Naive thymus-derived CD8-positive, alpha-beta T cell (primary cell): ENCODE measurements around the gene WBP4. TPM values are rescaled to one million over a fixed set of nuclear protein-coding genes. Genes with fewer than 3 reads are reported as not detected.

ENCODE experiments used
- ATAC-seq, 2 donors: fragments of 150-1000 bp; cut with Tn5 transposase in 1 of 2; sonication (Bioruptor Pico), chemical (Tn5 transposase) in 1 of 2; 1 replicate in 1 of 2; 2 replicates in 1 of 2; pipeline ENCODE4 v1.10.0; 2021; ENCODE audit warnings: mild to moderate bottlenecking in 2 of 2, moderate library complexity in 2 of 2
- POLR2A ChIA-PET: fragments of 350-600 bp; sonication (Branson Sonifier 250); formaldehyde crosslinking; loops from one replicate; lab custom pipeline; 2021; ENCODE audit warnings: antibody characterized with exemption; lab: Charles Lee
- DNase-seq, 10 donors: peaks; one replicate each; pipeline versions ENCODE4 v3.0.0 to v3.0.0-alpha.2; 2020 to 2022
- H3K27ac Mint-ChIP-seq, 10 donors: one replicate each; pipeline ENCODE4 v1.8.0; 2020 to 2022; ENCODE audit warnings: mild to moderate bottlenecking in 10 of 10, mixed read lengths in 10 of 10, moderate library complexity in 4 of 10, inconsistent platforms in 1 of 10
- H3K27me3 Mint-ChIP-seq, 5 donors: one replicate each; pipeline ENCODE4 v1.8.0; 2021 to 2022; ENCODE audit warnings: mixed read lengths in 5 of 5
- H3K36me3 Mint-ChIP-seq, 3 donors: one replicate each; pipeline ENCODE4 v1.8.0; 2020 to 2022; ENCODE audit warnings: mixed read lengths in 3 of 3, mild to moderate bottlenecking in 2 of 3, inconsistent platforms in 1 of 3
- H3K4me1 Mint-ChIP-seq, 4 donors: one replicate each; pipeline ENCODE4 v1.8.0; 2021 to 2022; ENCODE audit warnings: mixed read lengths in 4 of 4
- H3K4me3 Mint-ChIP-seq, 10 donors: one replicate each; pipeline ENCODE4 v1.8.0; 2020 to 2022; ENCODE audit warnings: mild to moderate bottlenecking in 10 of 10, mixed read lengths in 10 of 10, moderate library complexity in 6 of 10, inconsistent platforms in 1 of 10
- H3K9me3 Mint-ChIP-seq, 9 donors: one replicate each; pipeline ENCODE4 v1.8.0; 2020 to 2022; ENCODE audit warnings: mixed read lengths in 9 of 9, mild to moderate bottlenecking in 3 of 9, inconsistent platforms in 1 of 9, moderate library complexity in 1 of 9
- polyA plus RNA-seq, 3 donors: library from polyadenylated mRNA; unstranded; fragments of 300-500 nt; fragmentation: Illumina TruSeq; gene quantifications; one replicate each; pipeline ENCODE4 v1.2.3, GENCODE V29; 2021
- total RNA-seq, 8 experiments: library from RNA in 2 of 8; stranded (reverse) in 2 of 8; gene quantifications; one replicate each; pipeline ENCODE4 v1.2.3 and lab custom pipeline; 2021 to 2026

WBP4 gene
- total RNA-seq (1 to 10 TPM; 8.8 to 9.0 TPM), polyA plus RNA-seq (1 to 10 TPM; 3.7 to 4.9 (median 3.9) TPM), total RNA-seq (lab: John Stamatoyannopoulos, UW) (13.5 to 32.9 (median 22.8) reads per million in 6 experiments)

GRCh38 chr13:41061075-41061913, at the start of gene WBP4:
TSS of gene WBP4 (plus strand) at chr13:41061509. CDS start at chr13:41061674, 165 bp downstream.
- H3K4me1 Mint-ChIP-seq, result peaks cover 20 to 66% (median 57%) of the 10 kb centered on the region in 4 donors
- ATAC-seq (peak; percentile 58 to 62), DNase-seq (peak; percentile 73 to 99 (median 86))
- peaks cover 0 to 13% (median 0%) of the 10 kb centered on the region in 5 donors for H3K27me3 Mint-ChIP-seq
- H3K36me3 Mint-ChIP-seq, result peaks cover 0 to 19% (median 7%) of the 10 kb centered on the region in 3 donors
- peak within 1 kb of the TSS; percentile 95 to 100 (median 100) for H3K4me3 Mint-ChIP-seq
- H3K27ac Mint-ChIP-seq, result peak within 1 kb of the TSS; percentile 98 to 100 (median 99)
- POLR2A ChIA-PET, result interaction anchor here (0.6 to 4.4 kb wide), 30 partner anchors 13 to 401 kb away, joined by 3 to 51 read pairs (median 4); partner anchors contain the start of genes ELF1, MTRF1, NAA16 and SLC25A15
- peaks cover 0 to 10% (median 0%) of the 10 kb centered on the region in 9 donors for H3K9me3 Mint-ChIP-seq

DNA sequence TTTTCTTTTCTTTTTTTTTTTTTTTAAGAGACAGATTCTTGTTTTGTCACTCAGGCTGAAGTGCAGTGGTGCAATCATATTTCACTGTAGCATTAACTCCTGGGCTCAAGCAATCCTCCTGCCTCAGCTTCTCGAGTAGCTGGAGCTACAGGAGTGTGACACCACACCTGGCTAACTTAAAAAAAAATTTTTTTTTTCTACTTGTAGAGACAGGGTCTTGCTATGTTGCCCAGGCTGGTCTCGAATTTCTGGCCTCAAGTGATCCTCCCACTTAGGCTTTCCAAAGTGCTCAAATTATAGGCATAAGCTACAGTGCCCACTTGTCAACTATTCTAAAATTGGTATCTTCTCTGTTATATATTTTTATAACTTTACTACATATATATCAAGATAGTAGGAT, 48.8 kb upstream of the WBP4 start:
- no peak for DNase-seq
- Mint-ChIP-seq H3K4me1 (peaks cover 26 to 83% (median 60%) of the 10 kb centered on the region in 4 donors), H3K36me3 (peaks cover 0 to 30% (median 9%) of the 10 kb centered on the region in 3 donors), H3K27ac (peak overlapping the region in 7 of 10 donors; percentile 41 to 86 (median 76)), H3K4me3 (peak overlapping the region in 6 of 10 donors; percentile 30 to 63 (median 40)), H3K27me3 (no peaks in the 10 kb centered on the region), H3K9me3 (no peaks in the 10 kb centered on the region)
- no peak for ATAC-seq
- POLR2A ChIA-PET, result interaction anchor here (0.6 to 4.3 kb wide), 8 partner anchors 8 to 91 kb away, joined by 3 to 17 read pairs (median 4); partner anchors contain the start of gene WBP4

DNA sequence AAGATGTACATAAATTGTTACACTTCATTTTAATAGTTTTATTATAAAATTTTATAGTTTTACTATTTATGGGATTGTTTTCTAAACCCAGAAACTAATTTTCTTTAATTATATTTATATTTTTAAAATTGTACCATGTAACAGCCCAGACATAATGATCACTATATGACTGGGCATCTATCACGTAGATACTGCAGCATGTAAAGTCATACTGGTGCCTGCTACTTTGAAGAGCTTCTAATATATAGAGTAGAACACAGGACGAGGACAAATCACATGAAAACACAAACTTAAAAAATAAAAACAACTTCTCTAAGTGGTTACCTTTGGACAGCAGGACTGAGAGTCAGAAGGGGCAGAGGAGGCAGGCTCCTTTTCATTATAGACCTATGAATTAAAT, 47.5 kb upstream of the WBP4 start:
- ATAC-seq, result no peak

DNA sequence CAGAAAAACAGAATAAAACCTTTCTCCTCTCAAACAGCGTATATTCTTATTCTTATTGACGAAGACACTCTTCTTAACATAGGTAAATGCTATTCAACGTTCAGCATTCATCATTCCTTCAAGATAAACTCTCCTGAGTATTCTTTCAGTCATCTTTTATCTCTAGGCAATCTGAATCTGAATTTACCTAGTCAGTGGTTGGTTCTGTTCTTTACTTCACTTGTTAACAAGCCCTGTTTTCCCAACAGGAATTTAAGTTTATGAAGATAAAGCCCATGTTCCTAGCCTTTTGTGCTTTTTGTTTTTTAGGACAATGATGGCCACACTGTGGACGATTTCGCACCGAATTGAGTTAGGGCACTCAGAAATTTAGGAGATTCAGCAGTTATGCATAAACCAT, 45.4 kb upstream of the WBP4 start:
- H3K36me3 Mint-ChIP-seq, result peaks cover 0 to 19% (median 9%) of the 10 kb centered on the region in 3 donors
- H3K4me1 Mint-ChIP-seq, result peaks cover 25 to 71% (median 52%) of the 10 kb centered on the region in 4 donors
- no peak for ATAC-seq

More for the DNA sequence above, 47.5 kb upstream of the WBP4 start:
- POLR2A ChIA-PET, result interaction anchor here (0.7 to 4.7 kb wide), 6 partner anchors 9 to 46 kb away, joined by 3 to 31 read pairs (median 5); partner anchors contain the start of gene WBP4
- H3K36me3 Mint-ChIP-seq, result peaks cover 0 to 27% (median 9%) of the 10 kb centered on the region in 3 donors
- no peaks in the 10 kb centered on the region for H3K9me3 Mint-ChIP-seq
- peak overlapping the region in 9 of 10 donors; percentile 87 to 98 (median 94) for H3K27ac Mint-ChIP-seq
- H3K4me3 Mint-ChIP-seq, result peak overlapping the region; percentile 36 to 94 (median 88)
- peaks cover 23 to 70% (median 49%) of the 10 kb centered on the region in 4 donors for H3K4me1 Mint-ChIP-seq
- H3K27me3 Mint-ChIP-seq, result no peaks in the 10 kb centered on the region
- no peak for DNase-seq

DNA sequence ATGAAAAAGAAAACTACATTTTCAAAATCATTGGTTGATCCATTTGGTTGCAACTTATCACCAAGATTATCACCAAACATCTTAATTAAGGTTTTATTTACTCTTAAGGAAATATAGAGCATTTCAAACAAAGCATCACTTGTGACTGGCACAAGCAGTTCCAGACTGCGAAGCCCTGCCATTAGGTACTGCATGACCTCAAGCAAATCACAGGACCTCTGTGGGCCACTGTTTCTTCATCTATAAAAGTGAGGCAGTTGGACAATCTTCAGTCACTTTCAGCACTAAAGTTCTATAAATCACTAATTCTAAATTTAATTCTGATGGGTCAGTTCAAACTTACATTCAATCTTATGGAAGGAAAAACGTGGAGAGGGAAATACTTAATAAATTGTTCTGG, 44.1 kb upstream of the WBP4 start:
- no peaks in the 10 kb centered on the region for H3K9me3 Mint-ChIP-seq
- H3K27ac Mint-ChIP-seq, result peak overlapping the region; percentile 91 to 98 (median 96)
- ATAC-seq (peak; percentile 21 to 30), DNase-seq (peak in 4 of 10 donors; percentile 19 to 32 (median 22))
- POLR2A ChIA-PET, result interaction anchor here (0.7 to 4.7 kb wide), 5 partner anchors 9 to 70 kb away, joined by 3 to 51 read pairs (median 8); partner anchors contain the start of gene WBP4
- H3K4me3 Mint-ChIP-seq, result peak overlapping the region; percentile 80 to 96 (median 92)
- peaks cover 23 to 67% (median 51%) of the 10 kb centered on the region in 4 donors for H3K4me1 Mint-ChIP-seq
- peaks cover 0 to 9% (median 4%) of the 10 kb centered on the region in 3 donors for H3K36me3 Mint-ChIP-seq
- no peaks in the 10 kb centered on the region for H3K27me3 Mint-ChIP-seq

More for the DNA sequence above, 45.4 kb upstream of the WBP4 start:
- H3K27me3 Mint-ChIP-seq, result no peaks in the 10 kb centered on the region
- H3K9me3 Mint-ChIP-seq, result no peaks in the 10 kb centered on the region
- peak overlapping the region; percentile 87 to 98 (median 94) for H3K27ac Mint-ChIP-seq
- POLR2A ChIA-PET, result interaction anchor here (1.6 to 4.7 kb wide), 2 partner anchors 11 to 34 kb away, joined by 4 to 31 read pairs; no protein-coding TSS in a partner anchor
- peak overlapping the region; percentile 80 to 94 (median 89) for H3K4me3 Mint-ChIP-seq
- no peak for DNase-seq

DNA sequence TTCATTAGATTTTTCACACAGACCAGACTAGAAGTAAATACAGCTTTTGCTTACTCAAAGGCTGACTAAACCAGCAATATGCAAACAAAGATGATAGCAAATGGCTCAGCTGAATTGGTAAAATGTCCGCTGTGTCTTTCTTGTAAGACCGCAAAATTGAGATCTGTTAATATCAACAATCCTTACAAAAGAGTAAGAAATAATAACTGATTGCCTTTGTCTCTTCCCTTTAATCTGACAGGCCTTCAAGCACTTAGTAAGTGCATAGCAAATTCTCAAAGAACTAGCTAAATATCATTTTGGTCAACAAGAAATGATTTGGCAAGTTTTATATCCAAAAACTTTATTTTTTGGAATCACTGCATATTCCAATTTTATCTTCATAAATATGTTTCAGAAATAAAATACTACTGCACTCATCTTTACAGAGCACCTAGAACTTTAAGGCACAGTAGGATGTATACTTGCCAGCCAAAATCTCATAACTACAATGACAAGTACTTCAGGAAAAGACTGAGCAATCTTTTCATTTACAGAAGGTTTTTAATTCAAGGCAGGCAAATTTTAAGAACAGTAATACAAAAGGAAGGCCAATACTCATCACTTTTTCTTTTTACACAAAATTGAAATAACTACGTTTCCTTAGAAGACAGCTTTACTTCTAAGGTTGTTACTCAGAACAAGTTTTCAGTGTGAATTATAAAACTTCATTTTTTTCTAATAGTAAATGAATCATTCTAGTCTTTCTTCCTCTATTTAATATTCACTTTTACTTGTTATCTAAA, 43.3 kb upstream of the WBP4 start:
- Mint-ChIP-seq H3K36me3 (peaks cover 0 to 4% (median 4%) of the 10 kb centered on the region in 3 donors), H3K4me3 (peak overlapping the region; percentile 80 to 96 (median 92)), H3K27me3 (no peaks in the 10 kb centered on the region), H3K9me3 (no peaks in the 10 kb centered on the region), H3K4me1 (peaks cover 23 to 61% (median 49%) of the 10 kb centered on the region in 4 donors), H3K27ac (peak overlapping the region; percentile 91 to 98 (median 96))
- POLR2A ChIA-PET, result interaction anchor here (0.7 to 4.7 kb wide), 9 partner anchors 10 to 96 kb away, joined by 3 to 51 read pairs (median 8); partner anchors contain the start of gene WBP4
- ATAC-seq (no peak), DNase-seq (no peak)

- Mint-ChIP-seq H3K4me3 (peak overlapping the region; percentile 80 to 96 (median 91)), H3K9me3 (no peaks in the 10 kb centered on the region), H3K36me3 (no peaks in the 10 kb centered on the region), H3K27me3 (no peaks in the 10 kb centered on the region), H3K27ac (peak overlapping the region; percentile 95 to 98 (median 96)), H3K4me1 (peaks cover 22 to 56% (median 48%) of the 10 kb centered on the region in 4 donors)
- no peak for ATAC-seq
- POLR2A ChIA-PET, result interaction anchor here (1.1 to 4.3 kb wide), 8 partner anchors 10 to 97 kb away, joined by 3 to 51 read pairs (median 8); partner anchors contain the start of gene WBP4
- DNase-seq, result no peak
These were observed 42.7 kb upstream of the WBP4 start for GRCh38 chr13:41018602-41018948.

DNA sequence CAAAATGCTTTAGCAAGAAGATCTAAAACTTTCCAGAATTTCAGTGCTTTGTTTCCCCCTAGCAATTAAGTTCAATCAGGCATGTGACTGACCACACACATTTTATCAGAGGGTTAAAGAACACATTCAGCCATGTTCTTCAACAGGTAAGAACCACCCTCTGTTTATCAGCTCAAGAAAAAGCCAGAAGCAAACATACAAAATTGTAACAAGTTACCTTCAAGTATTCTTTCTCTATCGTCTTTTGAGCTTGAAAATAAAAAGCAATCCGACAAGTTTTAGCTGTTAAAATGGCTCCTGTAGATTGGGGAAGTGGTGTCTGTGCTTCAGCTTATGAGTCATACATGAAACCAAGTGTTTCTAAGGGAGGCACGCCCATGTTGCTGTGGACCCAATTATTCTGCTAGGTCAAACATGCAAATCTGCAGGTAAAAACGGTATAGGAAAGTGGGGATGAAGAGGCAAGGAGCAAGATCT, 42.3 kb upstream of the WBP4 start, which contains the start of gene ELF1:
ELF1 (minus strand) TSS at position 306 of the 477 bp plus-strand sequence. CDS start 37,262 bp downstream, outside the sequence.
- Mint-ChIP-seq H3K9me3 (no peaks in the 10 kb centered on the region), H3K27me3 (no peaks in the 10 kb centered on the region), H3K27ac (peak within 1 kb of the TSS; percentile 95 to 98 (median 97)), H3K36me3 (no peaks in the 10 kb centered on the region), H3K4me1 (peaks cover 20 to 54% (median 47%) of the 10 kb centered on the region in 4 donors), H3K4me3 (peak within 1 kb of the TSS; percentile 80 to 96 (median 92))
- DNase-seq, result peak in 9 of 10 donors; percentile 47 to 83 (median 64)
- ATAC-seq, result peak; percentile 89 to 91
- POLR2A ChIA-PET, result interaction anchor here (0.8 to 4.3 kb wide), 11 partner anchors 8 to 97 kb away, joined by 3 to 51 read pairs (median 8); partner anchors contain the start of gene WBP4

- Mint-ChIP-seq H3K4me1 (peaks cover 16 to 53% (median 45%) of the 10 kb centered on the region in 4 donors), H3K27me3 (no peaks in the 10 kb centered on the region), H3K36me3 (no peaks in the 10 kb centered on the region), H3K4me3 (peak overlapping the region in 3 of 10 donors; percentile 22 to 92 (median 80)), H3K27ac (peak overlapping the region; percentile 38 to 98 (median 96)), H3K9me3 (no peaks in the 10 kb centered on the region)
- POLR2A ChIA-PET, result interaction anchor here (0.8 to 4.3 kb wide), 10 partner anchors 9 to 98 kb away, joined by 3 to 51 read pairs (median 7); partner anchors contain the start of gene WBP4
- ATAC-seq (no peak), DNase-seq (no peak)
These were observed 41.5 kb upstream of the WBP4 start for GRCh38 chr13:41019578-41020347.

DNA sequence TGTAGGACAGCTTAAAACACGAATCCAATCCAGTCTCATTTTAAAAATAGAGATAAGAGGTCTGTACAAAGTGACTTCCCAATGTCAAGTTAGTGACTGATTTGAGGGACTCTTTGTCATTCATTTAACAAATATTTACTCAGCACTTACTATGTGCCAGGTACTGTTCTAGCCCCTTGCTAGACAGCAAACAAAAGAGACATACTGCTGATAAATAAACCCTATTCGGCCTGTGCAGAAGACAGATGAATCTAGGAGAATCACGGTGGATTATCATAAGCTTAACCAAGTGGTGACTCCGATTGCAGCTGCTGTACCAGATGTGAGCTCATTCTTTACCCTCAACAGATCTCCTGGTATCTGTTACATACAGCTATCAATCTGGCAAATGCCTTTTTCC, 35.8 kb upstream of the WBP4 start:
- no peaks in the 10 kb centered on the region for H3K9me3 Mint-ChIP-seq
- DNase-seq, result no peak
- POLR2A ChIA-PET, result interaction anchor here (1.3 kb wide), 1 partner anchor 35 kb away, joined by 4 read pairs; no protein-coding TSS in a partner anchor
- no peaks in the 10 kb centered on the region for H3K27me3 Mint-ChIP-seq
- H3K4me1 Mint-ChIP-seq, result peaks cover 19 to 43% (median 34%) of the 10 kb centered on the region in 4 donors
- H3K36me3 Mint-ChIP-seq, result no peaks in the 10 kb centered on the region
- peak overlapping the region in 1 of 10 donors; percentile 58 for H3K4me3 Mint-ChIP-seq
- ATAC-seq, result no peak
- H3K27ac Mint-ChIP-seq, result peak overlapping the region in 9 of 10 donors; percentile 33 to 98 (median 74)
